Measurements from ENCODE around the gene ULBP1. TPM values are rescaled to one million over a fixed set of nuclear protein-coding genes. Genes with fewer than 3 reads are reported as not detected.
A peak's percentile ranks its signal among the peaks of the same experiment; 100 is the strongest.
"Not testable (repeated sequence)": the region's sequence is repeated elsewhere in the genome, so short reads cannot be mapped to it uniquely, and the experiment has no call there.

ULBP1 gene, protein sequence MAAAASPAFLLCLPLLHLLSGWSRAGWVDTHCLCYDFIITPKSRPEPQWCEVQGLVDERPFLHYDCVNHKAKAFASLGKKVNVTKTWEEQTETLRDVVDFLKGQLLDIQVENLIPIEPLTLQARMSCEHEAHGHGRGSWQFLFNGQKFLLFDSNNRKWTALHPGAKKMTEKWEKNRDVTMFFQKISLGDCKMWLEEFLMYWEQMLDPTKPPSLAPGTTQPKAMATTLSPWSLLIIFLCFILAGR
- 10.4 TPM for polyA plus RNA-seq (2013, experiment 1 of 2; ENCODE audit: insufficient read length)
- polyA plus RNA-seq (2013, experiment 2 of 2; ENCODE audit: insufficient read length): 10.7 TPM

DNA sequence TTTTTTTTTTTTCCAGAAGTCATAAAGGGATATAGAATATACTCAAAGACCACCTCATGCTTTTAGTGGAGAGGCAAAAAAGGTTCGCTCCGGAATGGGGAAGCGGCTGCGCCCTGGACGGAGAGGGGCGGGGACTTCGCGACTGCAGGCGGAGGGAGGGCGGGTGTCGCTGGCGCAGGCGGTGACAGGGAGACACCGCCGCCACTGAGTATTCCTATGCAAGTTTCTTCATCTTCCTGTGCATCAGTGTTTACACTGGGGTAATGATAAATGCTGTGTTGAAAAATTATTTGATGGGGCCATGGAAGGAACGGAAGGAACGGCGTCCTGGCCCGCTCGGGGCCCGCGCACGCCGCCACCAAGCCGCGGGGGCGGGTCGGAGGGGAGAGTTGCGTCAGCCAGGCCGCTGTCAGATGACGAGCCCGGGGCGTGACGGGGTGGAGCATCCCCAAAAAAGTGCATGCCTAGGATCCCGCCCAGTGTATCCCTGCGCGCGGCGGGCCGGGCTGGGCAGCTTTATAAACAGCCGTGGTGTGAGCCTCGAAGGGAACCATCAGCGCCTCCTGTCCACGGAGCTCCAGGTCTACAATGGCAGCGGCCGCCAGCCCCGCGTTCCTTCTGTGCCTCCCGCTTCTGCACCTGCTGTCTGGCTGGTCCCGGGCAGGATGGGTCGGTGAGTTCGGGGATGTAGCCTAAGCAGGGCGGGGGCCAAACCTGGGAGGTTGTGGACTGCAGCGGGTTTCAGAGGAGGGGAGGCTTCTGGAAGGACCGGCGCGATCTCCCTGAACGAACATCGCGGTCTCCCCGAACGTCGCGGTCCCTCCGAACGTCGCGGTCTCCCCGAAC, at the start of gene ULBP1:
Gene ULBP1 (plus strand): TSS at position 482 of the 846 bp plus-strand sequence. CDS start 107 bp downstream, at position 589.
- peak; percentile 96 for DNase-seq

DNA sequence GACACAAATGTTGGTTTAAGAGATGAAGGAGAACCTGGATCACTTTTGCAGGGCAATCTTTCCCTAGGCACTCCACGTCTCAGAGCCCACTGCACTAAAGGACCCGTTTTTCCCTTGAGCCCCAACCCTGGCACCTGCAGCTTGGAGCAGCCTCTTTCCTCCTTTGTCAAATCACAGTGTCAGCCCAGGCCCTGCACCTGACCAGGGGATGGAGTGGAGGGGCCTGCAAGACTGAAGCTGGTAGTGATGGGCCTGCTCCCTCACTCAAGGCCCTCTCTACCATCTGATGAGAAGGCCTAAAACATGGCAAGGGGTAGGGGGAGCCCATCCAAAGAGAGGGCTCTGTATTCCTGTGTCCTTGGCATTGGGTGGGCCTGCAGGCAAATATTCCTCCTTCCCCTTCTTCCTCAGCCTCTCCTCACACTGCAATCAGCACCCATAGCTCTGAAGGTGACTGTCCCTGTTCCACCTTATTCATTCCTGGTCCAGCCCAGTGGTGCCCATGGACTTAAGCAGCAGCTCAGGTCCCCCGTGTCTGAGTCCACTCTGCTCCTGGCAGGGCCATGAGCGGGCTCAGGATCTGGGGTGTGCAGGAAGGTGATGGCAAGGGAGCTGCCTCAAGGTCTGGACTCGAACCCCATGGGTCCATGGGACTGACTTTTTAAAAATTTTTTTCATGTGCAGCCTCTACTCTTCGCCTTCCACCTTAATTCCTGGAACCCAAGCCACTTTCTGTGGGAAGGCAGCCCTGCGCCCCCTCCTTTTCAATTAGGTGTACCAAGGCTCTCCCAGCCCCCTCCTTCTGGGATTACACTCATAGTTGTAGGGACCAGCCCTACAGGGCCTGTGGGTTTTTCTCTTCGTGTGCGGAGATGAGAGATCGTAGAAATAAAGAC, 47.5 kb upstream of the ULBP1 start:
- DNase-seq: no peak

DNA sequence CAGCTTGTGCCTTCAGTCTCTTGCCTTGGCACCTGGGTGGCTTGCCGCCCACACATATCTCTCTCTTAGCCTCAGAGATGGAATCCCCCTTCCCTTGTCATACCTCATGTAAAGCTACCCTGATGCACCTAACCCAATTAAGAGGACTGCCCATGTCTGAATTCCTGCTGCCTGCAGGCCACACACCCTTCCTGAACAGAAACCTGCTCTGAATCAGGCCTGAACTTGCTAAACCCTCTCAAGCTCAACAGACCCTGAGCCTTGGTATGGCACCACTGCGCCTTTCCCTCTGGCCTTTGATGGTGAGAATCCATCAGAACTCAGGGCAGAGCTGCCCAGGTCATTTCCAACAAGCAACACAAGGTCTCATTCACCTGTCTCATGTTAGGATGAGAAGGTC, 46.1 kb upstream of the ULBP1 start:
- DNase-seq: no peak

DNA sequence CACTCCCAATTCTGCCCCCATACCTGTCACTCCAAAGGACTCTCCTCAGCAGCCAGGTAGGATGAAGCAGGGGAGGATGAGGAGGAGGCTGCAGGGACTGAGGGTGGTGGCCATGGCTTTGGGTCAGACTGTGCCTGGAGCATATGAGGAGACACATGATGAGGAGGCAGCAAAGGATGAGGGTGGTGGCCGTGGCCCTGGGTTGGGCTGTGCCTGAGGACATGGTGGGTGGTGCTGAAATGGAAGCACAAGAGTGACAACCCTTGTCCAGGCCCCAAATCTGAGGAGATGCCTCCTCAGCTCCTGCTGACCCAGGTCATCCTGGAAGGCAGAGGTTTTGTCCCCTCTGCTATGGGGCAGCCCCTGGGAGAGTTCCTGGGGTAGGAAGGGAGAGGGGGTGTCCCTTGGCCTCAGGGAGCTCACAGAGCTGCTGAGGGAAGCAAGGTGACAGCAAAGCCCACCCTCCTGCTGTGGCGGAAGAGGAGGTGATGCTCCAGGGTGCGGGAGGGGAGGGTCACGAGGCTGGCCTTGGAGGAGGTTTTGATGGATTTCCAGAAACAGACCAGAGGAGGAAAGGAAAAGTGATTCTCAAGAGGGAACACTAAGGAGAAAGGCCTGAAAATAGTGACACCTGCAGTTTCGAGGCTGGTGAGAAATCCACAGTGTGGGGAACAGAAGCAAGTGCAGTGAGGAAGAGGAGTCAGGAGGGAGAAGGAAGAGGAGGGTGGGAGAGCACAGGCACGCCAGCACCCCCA, 45.4 kb upstream of the ULBP1 start:
- no peak for DNase-seq

DNA sequence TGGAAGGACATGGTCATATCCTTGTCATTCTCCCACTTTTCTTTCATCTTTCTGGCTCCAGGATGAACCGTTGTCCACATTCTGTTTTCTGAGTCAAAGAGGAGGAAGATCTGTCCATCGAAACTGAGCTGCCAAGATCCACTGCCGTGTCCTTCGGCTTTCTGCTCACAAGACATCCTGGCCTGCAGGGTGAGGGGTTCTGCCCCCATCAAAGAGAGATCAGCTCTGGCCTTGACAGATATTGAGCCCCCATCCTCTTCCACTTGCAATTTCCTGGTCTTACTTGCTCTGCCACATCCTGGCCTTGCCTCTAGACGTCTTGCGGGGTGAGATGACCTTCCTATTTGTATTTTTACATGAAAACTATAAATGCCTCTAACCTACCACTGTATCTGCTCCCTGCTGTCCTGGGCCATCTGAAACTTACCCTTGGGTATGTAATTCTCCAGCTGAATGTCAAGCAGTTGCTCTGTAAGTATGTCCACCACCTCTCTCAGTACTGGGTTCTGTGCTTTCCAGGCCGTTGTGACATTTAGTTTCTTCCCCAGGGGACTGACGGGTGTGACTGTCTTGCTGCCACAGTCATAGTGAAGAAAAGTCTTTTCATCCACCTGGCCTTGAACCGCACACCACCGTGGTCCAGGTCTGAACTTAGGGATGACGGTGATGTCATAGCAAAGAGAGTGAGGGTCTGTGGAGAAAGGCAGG, 44.5 kb upstream of the ULBP1 start:
- not testable (repeated sequence) for DNase-seq

DNA sequence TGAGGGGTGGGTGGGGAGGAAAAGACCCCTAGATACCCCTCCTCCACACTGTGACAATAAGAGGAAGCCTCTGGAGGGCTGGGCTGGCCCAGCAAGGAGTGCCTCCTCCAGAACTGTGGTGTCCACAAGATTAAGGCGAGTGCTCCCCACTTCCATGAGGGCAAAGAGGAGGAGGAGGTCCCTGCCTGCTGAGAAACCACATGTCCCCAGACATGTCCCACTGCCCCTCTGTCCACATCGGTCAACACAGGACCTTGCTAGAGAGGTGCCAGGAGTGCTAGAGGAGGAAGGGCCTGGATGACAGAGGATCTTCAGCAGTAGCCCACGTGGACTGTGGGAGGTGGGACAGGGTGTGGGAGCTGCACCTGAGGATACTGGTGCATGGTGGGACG, 43.9 kb upstream of the ULBP1 start:
- no peak for DNase-seq

DNA sequence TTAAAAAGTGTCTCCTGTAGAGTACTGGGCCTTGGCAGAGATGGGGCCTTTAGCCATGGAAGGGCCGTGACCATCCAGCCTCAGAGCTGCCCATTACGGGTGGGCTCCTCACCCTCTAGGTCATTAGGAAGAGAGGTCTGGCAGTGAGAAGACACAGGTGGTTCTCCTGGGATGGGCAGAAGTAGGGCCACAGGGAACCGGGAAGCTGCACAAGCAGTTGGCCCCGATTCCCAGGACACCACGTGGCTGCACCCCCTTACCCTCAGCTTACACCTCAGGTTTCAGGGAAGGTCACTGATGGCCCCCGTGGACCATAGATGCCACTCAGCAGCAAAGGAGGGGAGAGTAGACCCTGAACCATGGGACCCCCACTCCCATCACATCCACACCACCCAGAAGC, 42.4 kb upstream of the ULBP1 start:
- no peak for DNase-seq

DNA sequence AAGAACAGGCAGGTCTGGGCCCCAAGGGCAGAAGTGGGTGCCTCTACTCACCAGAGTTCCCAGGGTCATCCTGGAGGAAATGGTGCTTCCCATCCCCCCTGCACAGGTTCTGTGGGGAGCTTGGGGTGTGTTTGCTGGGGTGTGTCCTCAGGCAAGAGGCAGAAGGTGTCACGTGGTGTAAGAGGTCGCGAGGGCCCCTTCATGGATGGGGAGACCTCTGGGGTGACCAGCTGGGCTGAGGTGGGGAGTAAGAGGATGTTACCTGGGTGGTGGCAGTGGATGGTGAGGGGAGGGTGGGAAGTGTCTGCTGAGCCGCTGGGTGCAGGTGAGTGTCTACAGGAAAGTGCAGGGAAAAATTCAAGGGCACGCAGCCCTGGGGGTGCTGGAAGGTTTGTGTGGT, 41.7 kb upstream of the ULBP1 start:
- not testable (repeated sequence) for DNase-seq

DNA sequence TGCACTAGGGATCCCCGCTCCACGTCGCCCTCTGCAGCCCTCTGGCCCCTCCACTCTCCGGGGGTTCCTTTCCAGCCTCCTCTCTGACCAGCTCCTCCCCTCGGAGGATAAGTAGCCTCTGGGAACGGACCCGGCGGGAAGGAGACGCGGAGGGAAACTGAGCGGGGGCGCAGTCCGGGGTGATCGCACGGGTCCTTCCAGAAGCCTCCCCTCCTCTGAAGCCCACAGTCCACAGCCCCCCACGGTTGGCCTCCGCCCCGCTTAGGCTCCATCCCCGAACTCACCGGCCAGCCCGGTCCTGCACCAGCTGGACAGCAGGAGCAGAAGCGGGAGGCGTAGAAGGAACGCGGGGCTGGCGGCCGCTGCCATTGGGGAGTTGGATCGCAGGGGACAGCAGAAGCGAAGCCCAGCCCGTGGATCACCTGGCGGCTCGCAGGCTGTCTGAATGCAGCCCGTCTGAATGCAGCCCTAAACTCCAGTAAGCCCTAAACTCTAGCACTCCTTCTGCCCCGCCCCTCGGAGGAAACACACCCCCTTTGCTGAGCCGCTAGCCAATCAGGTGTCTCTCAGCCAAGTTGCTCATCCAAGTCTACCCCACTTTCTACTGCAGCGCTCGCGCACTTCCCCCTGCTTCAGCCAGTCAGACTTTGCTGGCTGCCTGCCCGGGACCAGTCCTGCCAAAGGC, 41.0 kb upstream of the ULBP1 start, which contains the start of gene RAET1G:
Gene RAET1G (minus strand): TSS at position 480 of the 685 bp plus-strand sequence. CDS start 111 bp downstream, at position 369.
- DNase-seq: peak; percentile 94

DNA sequence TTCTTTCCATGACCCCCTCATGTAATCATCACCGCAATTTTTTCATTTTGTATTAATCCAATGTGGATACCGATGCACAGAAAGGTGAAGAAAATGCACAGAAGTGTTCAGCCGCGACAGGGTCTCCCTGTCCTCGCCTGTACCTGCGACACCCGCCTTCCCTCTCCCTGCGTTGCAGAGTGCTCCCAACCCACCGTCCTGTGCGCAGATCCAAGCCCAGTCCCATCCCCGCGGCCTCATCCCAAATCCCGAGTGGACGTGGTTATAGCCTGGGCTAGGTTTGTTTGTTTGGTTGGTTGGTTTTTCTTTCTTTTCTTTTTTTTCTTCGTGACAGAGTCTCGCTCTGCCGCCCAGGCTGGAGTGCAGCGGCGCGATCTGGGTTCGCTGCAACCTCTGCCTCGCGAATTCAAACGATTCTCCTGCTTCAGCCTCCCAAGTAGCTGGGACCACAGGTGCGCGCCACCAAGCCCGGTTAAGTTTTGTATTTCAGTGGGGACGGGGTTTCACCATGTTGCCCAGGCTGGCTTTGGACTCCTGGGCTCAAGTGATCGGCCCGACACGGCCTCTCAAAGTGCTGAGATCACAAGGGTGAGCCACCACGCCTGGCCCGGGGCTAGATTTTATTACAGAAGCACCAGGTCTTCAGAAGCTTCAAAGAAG, 40.3 kb upstream of the ULBP1 start:
- no peak for DNase-seq

DNA sequence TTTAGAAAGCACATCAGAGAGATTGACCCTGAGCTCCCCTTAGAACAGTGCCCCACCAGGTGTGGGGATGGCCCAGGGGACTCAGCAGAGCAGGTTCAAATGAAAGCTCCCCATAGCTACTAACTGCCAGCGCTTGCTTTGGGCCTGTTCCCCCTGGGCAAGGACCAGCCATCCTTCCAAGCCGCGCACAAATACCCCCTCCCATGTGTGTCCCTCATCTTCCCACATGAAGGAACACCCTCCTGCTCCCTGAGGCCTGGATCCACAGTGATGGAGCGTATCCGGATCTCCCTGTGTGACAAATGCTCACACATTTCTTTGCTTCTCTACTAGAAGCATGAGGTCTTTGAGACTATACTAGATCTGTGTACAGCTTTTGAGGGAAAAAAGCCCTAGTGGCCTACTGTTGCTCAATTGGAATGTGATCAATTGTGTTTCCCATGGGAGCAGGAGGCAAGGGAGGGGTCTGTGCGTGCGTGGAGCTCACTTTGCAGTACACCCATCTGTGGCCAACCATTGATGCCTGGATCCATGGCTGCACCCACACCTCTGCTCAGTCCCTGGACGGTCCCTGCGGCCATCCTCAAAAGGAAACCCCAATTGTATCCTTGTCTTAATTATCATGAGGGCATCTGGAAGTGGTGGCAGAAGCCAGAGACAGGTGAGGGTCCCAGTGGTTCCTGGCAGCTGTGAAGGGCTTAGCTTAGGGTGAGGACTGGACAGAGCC, 39.4 kb upstream of the ULBP1 start:
- DNase-seq: no peak

DNA sequence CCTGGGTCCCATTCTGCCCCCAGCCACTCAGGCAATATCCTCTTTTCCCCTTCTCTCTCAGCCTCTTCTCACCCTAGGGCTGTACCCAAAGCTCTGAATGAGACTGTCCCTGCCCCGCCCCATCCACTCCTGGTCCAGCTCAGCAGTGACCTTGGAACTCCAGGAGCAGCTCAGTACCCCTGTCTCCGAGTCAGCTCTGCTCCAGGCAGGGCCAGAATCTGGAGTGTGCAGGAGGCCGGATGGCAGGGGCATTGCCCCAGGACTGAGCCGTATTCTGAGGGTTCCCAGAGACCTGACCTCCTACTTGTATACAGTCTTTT, 38.9 kb upstream of the ULBP1 start:
- no peak for DNase-seq

DNA sequence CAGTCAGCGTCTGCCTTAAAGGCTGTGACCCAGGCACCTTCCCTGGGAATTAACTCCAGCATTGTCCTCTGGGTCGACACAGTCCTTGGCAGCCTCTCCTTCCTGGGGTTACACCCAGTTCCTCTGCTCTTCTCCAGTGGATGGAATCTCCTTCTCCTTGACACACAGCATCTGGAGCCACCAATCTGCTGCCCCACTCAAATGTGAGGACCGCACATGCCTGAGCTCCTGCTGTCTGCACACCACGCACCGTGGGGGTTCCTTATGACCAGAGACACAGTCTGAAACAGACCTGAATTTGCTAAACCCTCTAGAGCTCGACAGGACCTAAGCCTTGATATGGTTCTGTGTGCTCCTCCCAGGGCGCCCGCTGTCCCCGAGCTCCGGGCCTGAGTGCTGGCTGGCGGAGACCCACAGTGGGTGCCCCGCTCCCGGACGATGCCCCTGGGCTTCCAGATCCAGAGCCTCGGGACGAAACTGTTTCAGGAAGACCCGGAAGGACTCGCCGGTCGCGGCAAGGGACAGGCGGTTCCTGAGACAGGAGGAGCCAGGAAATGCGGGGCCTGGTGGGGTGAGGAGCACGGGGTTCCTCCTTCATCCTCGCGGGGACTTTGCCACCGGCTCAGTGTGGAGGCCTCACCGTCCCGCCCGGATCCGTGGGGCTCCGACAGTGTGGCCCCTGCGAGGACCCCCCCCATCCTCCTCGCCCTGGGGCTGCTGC, 38.3 kb upstream of the ULBP1 start:
- DNase-seq: peak; percentile 37

DNA sequence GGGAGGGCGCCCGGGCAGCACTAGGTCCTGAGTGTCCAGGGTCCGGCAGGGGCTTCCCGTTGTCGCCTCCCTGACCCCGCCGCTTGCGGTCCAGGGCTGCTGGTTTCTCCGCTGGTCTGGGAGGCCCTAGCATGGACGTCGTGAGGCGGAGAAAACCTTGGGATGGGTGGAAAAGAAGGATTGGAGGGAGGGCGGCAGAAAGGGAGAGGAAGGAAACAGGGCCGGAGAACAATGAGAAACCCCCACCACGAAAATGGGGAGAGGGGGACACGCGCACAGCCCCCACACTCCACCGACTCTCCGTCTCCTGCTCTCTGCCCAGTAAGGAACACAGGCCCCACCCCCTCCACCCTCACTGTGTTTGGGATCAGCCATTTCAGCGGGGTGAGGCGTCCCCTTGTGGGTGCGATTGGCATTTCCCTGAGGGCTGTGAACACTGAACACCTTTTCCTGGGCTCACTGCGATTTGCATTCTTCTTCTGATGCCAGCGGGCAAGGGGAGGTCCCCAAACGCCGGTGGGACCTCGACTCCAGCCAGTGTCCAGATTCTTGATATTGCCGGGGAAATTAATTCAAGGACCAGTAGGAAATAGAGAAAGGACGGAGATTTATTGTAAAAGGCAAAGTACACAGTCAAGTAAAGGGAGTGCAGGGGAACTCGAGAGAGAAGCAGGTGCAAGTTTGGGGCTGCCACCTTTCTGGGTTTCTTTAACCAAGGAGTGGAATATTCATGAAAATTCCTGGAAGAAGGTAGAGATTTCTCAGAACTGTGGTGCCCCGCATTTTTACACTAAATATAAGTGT, 37.6 kb upstream of the ULBP1 start:
- DNase-seq: peak; percentile 83

DNA sequence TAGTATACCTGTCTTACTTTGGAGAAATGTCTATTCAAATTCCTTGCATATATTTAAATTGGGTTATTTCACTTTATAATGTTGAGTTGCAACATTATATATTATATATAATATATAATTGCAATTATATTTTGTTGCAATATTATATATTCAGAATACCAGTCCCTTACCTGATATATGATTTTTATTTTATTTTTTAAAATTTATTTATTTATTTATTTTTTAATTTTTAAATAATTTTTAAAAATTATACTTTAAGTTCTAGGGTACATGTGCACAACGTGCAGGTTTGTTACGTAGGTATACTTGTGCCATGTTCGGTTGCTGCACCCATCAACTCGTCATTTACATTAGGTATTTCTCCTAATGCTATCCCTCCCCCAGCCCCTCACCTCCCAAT, 36.7 kb upstream of the ULBP1 start:
- not testable (repeated sequence) for DNase-seq

DNA sequence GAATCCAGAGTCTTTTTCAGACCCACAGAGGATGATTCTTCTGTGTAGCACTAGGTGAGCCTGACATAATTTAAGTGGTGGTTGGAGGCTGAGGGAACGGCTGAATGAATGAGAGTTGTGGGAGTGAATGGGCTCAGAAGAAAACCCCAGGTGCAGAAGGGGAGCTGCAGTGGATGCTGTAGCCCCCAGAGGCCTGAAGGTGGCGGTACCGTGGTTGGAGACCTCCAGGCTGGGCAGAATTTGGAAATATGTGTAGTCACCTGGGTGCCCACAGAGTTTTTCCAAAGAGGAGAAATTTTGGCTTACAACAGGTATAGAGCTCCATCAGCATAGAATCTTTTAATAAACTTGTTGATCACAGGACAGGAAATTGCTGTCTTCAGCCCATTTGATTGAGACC, 34.3 kb upstream of the ULBP1 start:
- DNase-seq: no peak

DNA sequence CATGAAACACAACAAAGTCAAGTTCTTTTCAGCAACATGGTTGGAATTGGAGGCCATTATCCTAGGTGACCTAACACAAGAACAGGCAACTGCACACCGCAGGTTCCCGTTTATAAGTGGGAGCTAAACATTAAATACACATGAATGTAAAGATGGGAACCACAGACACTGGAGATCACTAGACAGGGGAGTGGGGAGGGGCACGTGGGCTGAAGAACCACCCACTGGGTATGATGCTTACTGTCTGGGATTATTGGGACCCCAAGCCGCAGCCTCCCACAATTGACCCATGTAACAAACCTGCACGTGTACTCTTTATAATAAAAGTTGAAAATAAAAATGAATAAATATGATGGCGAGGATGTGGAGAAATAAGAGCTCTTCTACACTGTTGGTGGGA, 32.2 kb upstream of the ULBP1 start:
- no peak for DNase-seq

DNA sequence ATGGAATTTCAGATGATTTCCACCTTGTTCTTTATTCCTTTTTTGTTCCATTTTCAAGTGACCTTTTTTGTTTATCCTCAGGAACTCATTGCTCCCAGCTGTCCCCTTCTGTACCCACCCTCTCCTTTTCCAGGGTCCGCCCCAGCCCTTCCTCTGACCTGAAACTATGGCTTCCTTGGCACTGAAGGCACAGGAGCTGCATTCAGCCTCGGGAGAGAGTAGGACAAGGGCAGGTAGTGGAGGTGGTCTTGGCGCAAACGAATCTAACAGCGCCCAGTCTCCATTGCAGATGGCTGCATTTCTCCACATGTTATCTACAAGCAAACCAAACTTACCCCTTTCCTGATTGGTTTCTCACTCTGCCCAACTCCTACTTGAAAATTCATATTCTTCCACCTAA, 30.7 kb upstream of the ULBP1 start:
- no peak for DNase-seq
